ENCODE data around the gene PFKM.
"Not testable (repeated sequence)": the region's sequence is repeated elsewhere in the genome, so short reads cannot be mapped to it uniquely, and the experiment has no call there.

Gene PFKM

DNA sequence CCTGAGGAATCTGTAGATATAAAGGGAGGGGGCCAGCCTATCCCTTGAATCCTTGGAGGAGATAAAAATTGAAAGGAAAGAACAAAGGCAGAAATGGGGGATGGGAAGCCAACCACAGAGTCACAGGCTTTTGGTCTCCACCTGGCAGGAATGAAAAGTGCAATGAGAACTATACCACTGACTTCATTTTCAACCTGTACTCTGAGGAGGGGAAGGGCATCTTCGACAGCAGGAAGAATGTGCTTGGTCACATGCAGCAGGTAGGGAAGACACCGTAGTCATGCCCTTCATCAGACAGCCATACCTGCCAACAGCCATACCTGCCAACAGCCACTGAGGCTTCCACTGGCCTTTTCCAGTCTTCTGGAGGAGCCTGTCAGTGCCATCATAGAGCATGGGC lies 24.7 kb downstream of the PFKM start:
- H3F3A ChIP-seq (ENCODE audit: control insufficient read depth, insufficient read depth) = peaks cover 3% of the 10 kb centered on the region
- H3K27me3 ChIP-seq (ENCODE audit: control insufficient read depth, low read length) = no peaks in the 10 kb centered on the region
- H3K4me3 ChIP-seq (ENCODE audit: low read length) = no peak overlapping the region
- H3K36me3 ChIP-seq (ENCODE audit: control insufficient read depth, low read length) = peaks cover 95% of the 10 kb centered on the region
- no peaks in the 10 kb centered on the region for H4K20me1 ChIP-seq (ENCODE audit: control insufficient read depth, insufficient read depth, low read depth, low read length)
- H3K4me2 ChIP-seq (ENCODE audit: low read length) = no peak overlapping the region
- H3K79me2 ChIP-seq (ENCODE audit: control insufficient read depth, low read length) = no peaks in the 10 kb centered on the region
- H3K9me2 ChIP-seq (replicated peaks; ENCODE audit: control insufficient read depth, low read length) = no peaks in the 10 kb centered on the region
- no peaks in the 10 kb centered on the region for H3K9me3 ChIP-seq (ENCODE audit: control insufficient read depth, insufficient read depth, low read length)
- no peaks in the 10 kb centered on the region for H3K4me1 ChIP-seq (ENCODE audit: control insufficient read depth, low read length)
- no peak for TF ChIP-seq EZH2phosphoT487 (IDR thresholded peaks at IDR 0.05; ENCODE audit: borderline replicate concordance, low read length)
- TF ChIP-seq, protein P1, sequence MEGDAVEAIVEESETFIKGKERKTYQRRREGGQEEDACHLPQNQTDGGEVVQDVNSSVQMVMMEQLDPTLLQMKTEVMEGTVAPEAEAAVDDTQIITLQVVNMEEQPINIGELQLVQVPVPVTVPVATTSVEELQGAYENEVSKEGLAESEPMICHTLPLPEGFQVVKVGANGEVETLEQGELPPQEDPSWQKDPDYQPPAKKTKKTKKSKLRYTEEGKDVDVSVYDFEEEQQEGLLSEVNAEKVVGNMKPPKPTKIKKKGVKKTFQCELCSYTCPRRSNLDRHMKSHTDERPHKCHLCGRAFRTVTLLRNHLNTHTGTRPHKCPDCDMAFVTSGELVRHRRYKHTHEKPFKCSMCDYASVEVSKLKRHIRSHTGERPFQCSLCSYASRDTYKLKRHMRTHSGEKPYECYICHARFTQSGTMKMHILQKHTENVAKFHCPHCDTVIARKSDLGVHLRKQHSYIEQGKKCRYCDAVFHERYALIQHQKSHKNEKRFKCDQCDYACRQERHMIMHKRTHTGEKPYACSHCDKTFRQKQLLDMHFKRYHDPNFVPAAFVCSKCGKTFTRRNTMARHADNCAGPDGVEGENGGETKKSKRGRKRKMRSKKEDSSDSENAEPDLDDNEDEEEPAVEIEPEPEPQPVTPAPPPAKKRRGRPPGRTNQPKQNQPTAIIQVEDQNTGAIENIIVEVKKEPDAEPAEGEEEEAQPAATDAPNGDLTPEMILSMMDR (IDR thresholded peaks at IDR 0.05; ENCODE audit: low read depth, low read length, poor library complexity, severe bottlenecking) = no peak
- H3K27ac ChIP-seq (ENCODE audit: low read depth, low read length) = no peak overlapping the region

DNA sequence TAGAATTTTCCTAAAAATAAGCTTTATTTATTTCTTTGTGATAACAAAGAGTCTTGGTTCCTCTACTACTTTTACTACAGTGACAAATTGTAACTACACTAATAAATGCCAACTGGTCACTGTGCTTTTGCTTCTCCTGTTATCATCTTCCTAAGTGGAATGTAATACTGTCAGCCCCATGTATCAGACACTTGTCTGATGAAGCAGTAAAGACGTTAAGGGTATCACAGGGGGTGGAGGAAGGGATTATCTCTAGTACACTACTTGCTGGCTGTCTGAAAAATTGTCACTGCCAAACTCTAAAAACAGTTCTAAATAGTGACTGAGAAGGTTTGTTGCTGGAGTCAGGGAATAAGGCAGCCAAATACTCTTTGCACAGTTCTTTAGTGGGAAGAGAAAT lies 26.8 kb downstream of the PFKM start:
- H3K4me3 ChIP-seq (ENCODE audit: low read length) = no peak overlapping the region
- no peak overlapping the region for H3K4me2 ChIP-seq (ENCODE audit: low read length)
- H3F3A ChIP-seq (ENCODE audit: control insufficient read depth, insufficient read depth) = peaks cover 8% of the 10 kb centered on the region
- H3K9me2 ChIP-seq (replicated peaks; ENCODE audit: control insufficient read depth, low read length) = no peaks in the 10 kb centered on the region
- H4K20me1 ChIP-seq (ENCODE audit: control insufficient read depth, insufficient read depth, low read depth, low read length) = no peaks in the 10 kb centered on the region
- H3K9me3 ChIP-seq (ENCODE audit: control insufficient read depth, insufficient read depth, low read length) = no peaks in the 10 kb centered on the region
- peaks cover 2% of the 10 kb centered on the region; the same call in 1 of the 2 replicates for H3K4me1 ChIP-seq (ENCODE audit: control insufficient read depth, low read length)
- TF ChIP-seq, protein P1 (IDR thresholded peaks at IDR 0.05; ENCODE audit: low read depth, low read length, poor library complexity, severe bottlenecking) = no peak
- TF ChIP-seq EZH2phosphoT487 (IDR thresholded peaks at IDR 0.05; ENCODE audit: borderline replicate concordance, low read length) = no peak
- no peaks in the 10 kb centered on the region for H3K27me3 ChIP-seq (ENCODE audit: control insufficient read depth, low read length)
- no peak overlapping the region for H3K27ac ChIP-seq (ENCODE audit: low read depth, low read length)
- peaks cover 95% of the 10 kb centered on the region for H3K36me3 ChIP-seq (ENCODE audit: control insufficient read depth, low read length)
- no peaks in the 10 kb centered on the region for H3K79me2 ChIP-seq (ENCODE audit: control insufficient read depth, low read length)

DNA sequence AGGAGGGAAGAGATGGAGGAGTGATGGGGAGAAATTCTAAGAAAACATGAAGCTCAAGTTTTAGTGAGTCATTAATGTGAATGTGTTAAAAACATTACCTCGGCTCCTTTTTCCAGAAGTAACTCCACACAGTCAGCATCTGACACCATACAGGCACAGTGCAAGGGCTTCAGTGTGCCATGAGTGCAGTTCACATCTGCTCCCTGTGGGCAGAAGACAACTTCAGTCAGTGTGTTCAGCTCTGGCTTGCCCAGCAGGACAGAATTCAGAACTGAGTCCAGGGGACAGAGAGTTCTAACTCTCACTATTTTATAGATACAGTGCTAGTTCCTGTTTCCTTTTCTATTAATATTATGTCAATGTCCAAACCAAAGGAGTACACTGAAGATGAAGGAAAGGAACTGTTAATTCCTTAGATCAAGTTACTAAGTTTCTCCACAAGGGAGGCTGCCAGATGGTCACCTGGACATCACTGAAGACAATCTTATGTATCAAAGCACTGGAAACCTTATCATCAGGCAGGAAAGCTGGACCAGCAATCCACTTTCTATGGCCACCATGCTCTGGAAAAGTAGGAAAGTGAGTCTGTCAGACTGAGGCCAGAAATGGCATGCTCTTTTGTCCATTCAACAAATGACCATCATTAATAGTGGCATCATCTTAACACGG lies 32.1 kb downstream of the PFKM start:
- no peak overlapping the region for H3K4me2 ChIP-seq (ENCODE audit: low read length)
- H3K36me3 ChIP-seq (ENCODE audit: control insufficient read depth, low read length) = peaks cover 62% of the 10 kb centered on the region
- no peak overlapping the region for H3K4me3 ChIP-seq (ENCODE audit: low read length)

DNA sequence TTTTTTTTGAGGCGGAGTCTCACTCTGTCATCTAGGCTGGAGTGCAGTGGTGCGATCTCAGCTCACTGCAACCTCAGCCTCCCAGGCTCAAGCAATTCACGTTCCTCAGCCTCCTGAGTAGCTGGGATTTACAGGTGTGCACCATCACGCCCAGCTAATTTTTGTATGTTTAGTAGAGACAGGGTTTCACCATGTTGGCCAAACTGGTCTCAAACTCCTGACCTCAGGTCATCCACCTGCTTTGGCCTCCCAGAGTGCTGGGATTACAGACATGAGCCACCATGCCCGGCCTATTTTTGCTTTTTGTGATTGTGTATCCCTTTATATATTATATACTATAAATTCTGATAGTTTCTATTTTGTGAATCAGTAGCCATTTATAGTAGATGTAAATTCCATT lies 36.6 kb downstream of the PFKM start:
- not testable (repeated sequence) for H4K20me1 ChIP-seq (ENCODE audit: control insufficient read depth, insufficient read depth, low read depth, low read length); H3K27ac ChIP-seq (ENCODE audit: low read depth, low read length); H3K4me3 ChIP-seq (ENCODE audit: low read length); H3K9me3 ChIP-seq (ENCODE audit: control insufficient read depth, insufficient read depth, low read length); H3K27me3 ChIP-seq (ENCODE audit: control insufficient read depth, low read length); H3K9me2 ChIP-seq (replicated peaks; ENCODE audit: control insufficient read depth, low read length); H3F3A ChIP-seq (ENCODE audit: control insufficient read depth, insufficient read depth)
- Histone ChIP-seq H3K36me3 (ENCODE audit: control insufficient read depth, low read length) (peaks cover 20% of the 10 kb centered on the region), H3K4me1 (ENCODE audit: control insufficient read depth, low read length) (peaks cover 29% of the 10 kb centered on the region), H3K79me2 (ENCODE audit: control insufficient read depth, low read length) (peaks cover 25% of the 10 kb centered on the region), H3K4me2 (ENCODE audit: low read length) (0 out of 2 replicates have a peak overlapping the region, but pooled peaks have one; percentile 91)

More for the DNA sequence above, 32.1 kb downstream of the PFKM start:
- Histone ChIP-seq H3K9me2 (replicated peaks; ENCODE audit: control insufficient read depth, low read length) (no peaks in the 10 kb centered on the region), H3K4me1 (ENCODE audit: control insufficient read depth, low read length) (peaks cover 11% of the 10 kb centered on the region), H3K27me3 (ENCODE audit: control insufficient read depth, low read length) (no peaks in the 10 kb centered on the region), H3K79me2 (ENCODE audit: control insufficient read depth, low read length) (peaks cover 15% of the 10 kb centered on the region), H4K20me1 (ENCODE audit: control insufficient read depth, insufficient read depth, low read depth, low read length) (no peaks in the 10 kb centered on the region), H3K9me3 (ENCODE audit: control insufficient read depth, insufficient read depth, low read length) (no peaks in the 10 kb centered on the region), H3K27ac (ENCODE audit: low read depth, low read length) (no peak overlapping the region), H3F3A (ENCODE audit: control insufficient read depth, insufficient read depth) (peaks cover 13% of the 10 kb centered on the region)
- TF ChIP-seq EZH2phosphoT487 (IDR thresholded peaks at IDR 0.05; ENCODE audit: borderline replicate concordance, low read length) = no peak
- TF ChIP-seq, protein P1 (IDR thresholded peaks at IDR 0.05; ENCODE audit: low read depth, low read length, poor library complexity, severe bottlenecking) = no peak

Measured in DOHH2 (cell line).